ENCODE results near the gene LYST.
"Not testable (repeated sequence)": the region's sequence is repeated elsewhere in the genome, so short reads cannot be mapped to it uniquely, and the experiment has no call there.

Gene LYST

GRCh38 chr1:235858766-235859165 lies 7.9 kb downstream of the LYST start:
- no peak for DNase-seq

GRCh38 chr1:235857756-235858155 lies 8.9 kb downstream of the LYST start:
- no peak for DNase-seq

GRCh38 chr1:235855811-235856429 lies 10.8 kb downstream of the LYST start:
- no peak for DNase-seq

- no peak for DNase-seq
Measured at GRCh38 chr1:235854347-235854746, 12.4 kb downstream of the LYST start.

GRCh38 chr1:235853653-235854052 lies 13.1 kb downstream of the LYST start:
- no peak for DNase-seq

GRCh38 chr1:235852887-235853286 lies 13.8 kb downstream of the LYST start:
- DNase-seq: no peak

- DNase-seq: no peak
Measured at GRCh38 chr1:235851939-235852338, 14.8 kb downstream of the LYST start.

- DNase-seq: not testable (repeated sequence)
Measured at GRCh38 chr1:235848251-235848650, 18.5 kb downstream of the LYST start.

GRCh38 chr1:235845656-235846107 lies 21.0 kb downstream of the LYST start:
- not testable (repeated sequence) for DNase-seq

GRCh38 chr1:235844776-235845175 lies 21.9 kb downstream of the LYST start:
- no peak for DNase-seq

GRCh38 chr1:235843461-235843961 lies 23.2 kb downstream of the LYST start:
- DNase-seq: no peak

- no peak for DNase-seq
Measured at GRCh38 chr1:235841938-235842545, 24.7 kb downstream of the LYST start.

- no peak for DNase-seq
Measured at GRCh38 chr1:235838021-235838420, 28.7 kb downstream of the LYST start.

- DNase-seq: no peak
Measured at GRCh38 chr1:235835226-235835625, 31.5 kb downstream of the LYST start.

GRCh38 chr1:235834620-235835019 lies 32.1 kb downstream of the LYST start:
- DNase-seq: no peak

GRCh38 chr1:235832011-235832410 lies 34.7 kb downstream of the LYST start:
- DNase-seq: no peak

- DNase-seq: no peak
Measured at GRCh38 chr1:235831148-235831547, 35.6 kb downstream of the LYST start.

- no peak for DNase-seq
Measured at GRCh38 chr1:235826102-235826854, 40.4 kb downstream of the LYST start.

GRCh38 chr1:235825229-235825628 lies 41.5 kb downstream of the LYST start:
- no peak for DNase-seq

- DNase-seq: no peak
Measured at GRCh38 chr1:235823684-235824083, 43.0 kb downstream of the LYST start.

GRCh38 chr1:235822685-235823084 lies 44.0 kb downstream of the LYST start:
- no peak for DNase-seq

GRCh38 chr1:235821361-235821981 lies 45.2 kb downstream of the LYST start:
- DNase-seq: no peak

- no peak for DNase-seq
Measured at GRCh38 chr1:235820061-235820460, 46.6 kb downstream of the LYST start.
